SK-N-MC (cell line): Measurements from ENCODE around the gene OR5K4.

ENCODE experiments used
- EZH2 ChIP-seq: fragments of 200-600 bp; sonication (generic); IDR thresholded peaks from one replicate; pipeline ENCODE4 v1.6.1; 2017; ENCODE audit warnings: antibody characterized with exemption
- FOXP2 ChIP-seq: optimal IDR thresholded peaks from 2 replicates; pipeline ENCODE3; 2011; ENCODE audit warnings: mild to moderate bottlenecking, moderate library complexity; ENCODE audit not compliant: insufficient read depth; ENCODE audit errors: extremely low read length, control extremely low read depth
- POLR2AphosphoS5 ChIP-seq: IDR thresholded peaks from 2 replicates; pipeline ENCODE4 v1.6.1; 2012; ENCODE audit warnings: mild to moderate bottlenecking, low read depth, low read length, borderline replicate concordance

GRCh38 chr3:98322686-98323085 is 31.0 kb upstream of the OR5K4 start:
- no peak for TF ChIP-seq EZH2
- TF ChIP-seq FOXP2 = no peak
- no peak for TF ChIP-seq POLR2AphosphoS5
